ENCODE results near the gene TEX38.
"Not testable (repeated sequence)": the region's sequence is repeated elsewhere in the genome, so short reads cannot be mapped to it uniquely, and the experiment has no call there.

Gene TEX38
- long read RNA-seq, donor 1: 0 reads
- long read RNA-seq, donor 2: 0 reads
- long read RNA-seq, donor 3: 0 reads
- long read RNA-seq, donor 4: 0 reads
- long read RNA-seq, donor 5: 0 reads
- long read RNA-seq, donor 6: 0 reads
- long read RNA-seq, donor 7: 0 reads
- long read RNA-seq, donor 8: 0 reads

- no peak for DNase-seq
These were observed at the start of gene TEX38 for GRCh38 chr1:46671554-46671953. Gene TEX38 (plus strand): TSS chr1:46671854. CDS start chr1:46671935, 81 bp downstream.

GRCh38 chr1:46621930-46622329 lies 49.7 kb upstream of the TEX38 start:
- DNase-seq: no peak

DNA sequence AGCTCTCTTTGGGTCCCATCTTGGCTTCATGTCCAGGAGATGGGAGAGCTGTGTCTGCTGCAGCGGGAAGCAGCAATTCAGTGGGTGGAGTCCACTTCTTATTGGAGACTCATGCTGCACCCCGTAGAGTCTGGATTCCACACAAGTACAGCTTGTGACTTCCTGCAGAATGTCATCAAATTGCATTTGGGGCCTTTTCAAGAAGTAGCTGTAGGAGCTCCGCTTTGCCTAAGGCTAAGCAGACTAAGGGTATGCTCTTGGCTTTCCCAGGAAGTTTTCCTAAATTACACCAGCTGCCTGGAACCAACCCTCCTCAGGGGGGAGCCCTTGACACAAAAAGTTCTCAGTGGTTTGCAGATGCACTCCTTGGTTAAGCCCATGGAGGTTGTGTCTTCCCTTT lies 49.3 kb upstream of the TEX38 start:
- no peak for DNase-seq

- no peak for DNase-seq
These were observed 47.7 kb upstream of the TEX38 start for GRCh38 chr1:46623743-46624644.

- DNase-seq: no peak
These were observed 40.9 kb upstream of the TEX38 start for GRCh38 chr1:46630719-46631118.

DNA sequence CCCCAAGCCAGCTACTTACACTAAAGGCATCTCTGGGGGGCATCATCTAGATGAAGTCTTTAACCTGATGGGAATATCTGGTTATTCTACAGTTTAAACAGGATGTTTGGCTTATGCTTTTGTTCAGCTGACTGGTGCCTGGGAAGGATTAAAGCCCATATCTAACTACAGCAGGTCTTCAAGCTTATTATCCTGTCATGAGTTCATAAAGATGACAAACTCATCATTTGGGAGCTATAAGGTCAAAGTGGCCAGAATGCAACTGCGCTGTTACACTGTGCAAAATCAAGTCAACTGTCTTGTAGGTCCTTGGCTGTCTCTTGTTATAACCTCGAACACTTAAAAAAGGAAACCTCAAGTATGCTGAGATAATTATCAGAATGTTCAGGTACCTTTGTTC lies 36.4 kb upstream of the TEX38 start:
- DNase-seq: no peak

DNA sequence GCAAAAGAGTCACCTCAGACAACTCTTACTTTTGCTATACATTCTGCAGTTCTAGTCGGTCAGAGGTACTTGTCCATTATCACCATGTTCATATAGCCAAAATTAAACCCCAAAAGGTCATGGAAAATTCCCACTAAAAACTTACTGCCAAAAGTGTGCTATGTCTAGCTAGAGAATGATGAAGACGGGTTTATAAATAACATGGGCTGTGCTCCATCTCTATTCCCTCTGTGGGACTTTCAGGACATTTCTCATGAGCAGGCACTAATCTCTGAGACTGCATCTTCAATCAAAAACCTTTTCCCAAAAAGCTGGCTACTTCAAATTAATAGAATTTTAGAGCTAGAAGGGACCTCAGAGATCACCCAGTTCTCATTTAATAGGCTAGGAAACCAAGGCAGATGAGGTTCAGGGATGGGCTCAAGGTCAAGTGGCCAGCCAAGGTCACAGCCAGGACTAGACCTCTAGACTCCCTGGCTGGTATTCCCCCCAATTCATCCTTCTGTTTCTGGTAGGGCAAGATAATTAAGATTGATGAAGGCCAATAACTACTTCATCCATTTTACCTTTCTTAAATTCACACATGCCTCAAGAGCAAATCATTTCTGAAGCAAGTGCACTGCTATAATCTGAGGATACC lies 34.1 kb upstream of the TEX38 start:
- no peak for DNase-seq

- no peak for DNase-seq
These were observed 32.7 kb upstream of the TEX38 start for GRCh38 chr1:46638921-46639320.

DNA sequence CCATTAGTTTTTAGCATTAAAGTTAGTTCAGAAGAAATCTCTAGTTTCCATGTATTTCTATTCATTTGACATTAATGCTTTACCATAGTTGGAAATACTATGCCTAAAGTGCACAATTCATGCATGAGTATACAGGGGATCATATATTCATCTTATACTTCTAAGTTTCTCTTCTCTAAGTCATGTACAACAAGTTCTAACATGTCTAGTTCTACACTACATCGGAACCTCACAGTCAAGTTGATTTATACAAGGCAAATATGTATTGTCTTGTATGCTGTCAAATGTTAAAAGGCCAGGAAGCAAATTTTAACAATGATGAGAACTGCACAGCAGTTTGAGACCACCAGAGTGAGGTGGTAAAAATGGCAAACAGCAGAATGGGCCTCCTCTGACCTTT lies 32.1 kb upstream of the TEX38 start:
- no peak for DNase-seq

DNA sequence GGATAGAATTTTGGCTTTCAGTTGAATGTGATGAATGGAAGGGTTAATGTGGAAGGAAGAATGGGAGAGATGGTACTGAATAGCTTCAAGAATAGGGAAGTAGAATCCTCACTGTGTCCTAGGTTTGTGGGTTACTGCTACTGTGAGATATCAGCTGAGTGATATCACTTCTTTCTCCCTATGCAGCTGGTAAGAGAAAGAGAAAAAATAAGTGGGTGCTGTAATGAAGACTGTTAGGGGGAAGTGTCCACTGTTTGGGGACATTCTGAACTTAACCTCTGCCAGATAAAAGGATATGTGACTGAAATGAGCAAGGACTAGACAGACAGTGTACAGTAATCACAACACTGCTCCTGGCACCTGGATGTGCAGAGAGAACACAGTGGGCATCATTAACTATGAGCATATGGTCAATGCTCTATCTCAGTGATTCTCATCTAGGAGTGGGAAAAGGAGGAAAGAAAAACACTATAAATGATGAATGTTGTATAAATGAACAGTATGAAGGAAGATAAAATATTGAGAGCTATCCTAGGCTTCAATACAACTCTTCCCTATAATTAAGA lies 29.5 kb upstream of the TEX38 start:
- DNase-seq: no peak

DNA sequence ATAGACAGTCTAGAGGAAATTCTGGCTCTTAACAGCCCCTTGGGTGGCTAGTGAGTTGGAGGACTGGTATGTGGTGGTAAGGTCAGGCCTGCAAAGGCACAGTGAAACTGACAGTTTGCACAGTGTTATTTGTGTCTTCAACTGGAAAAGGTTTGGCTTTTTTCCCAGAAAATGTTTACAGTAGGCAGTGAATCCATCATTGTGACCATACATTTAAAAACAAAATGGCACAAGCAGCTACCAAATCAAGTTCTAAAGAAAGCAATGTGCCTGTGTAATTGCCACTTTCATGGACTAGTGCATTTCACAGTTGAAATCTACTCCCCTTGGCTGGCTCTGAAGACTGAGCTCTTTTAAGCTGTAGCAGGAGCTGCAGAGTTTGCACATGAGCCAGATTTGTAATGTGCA lies 28.3 kb upstream of the TEX38 start:
- DNase-seq: no peak

DNA sequence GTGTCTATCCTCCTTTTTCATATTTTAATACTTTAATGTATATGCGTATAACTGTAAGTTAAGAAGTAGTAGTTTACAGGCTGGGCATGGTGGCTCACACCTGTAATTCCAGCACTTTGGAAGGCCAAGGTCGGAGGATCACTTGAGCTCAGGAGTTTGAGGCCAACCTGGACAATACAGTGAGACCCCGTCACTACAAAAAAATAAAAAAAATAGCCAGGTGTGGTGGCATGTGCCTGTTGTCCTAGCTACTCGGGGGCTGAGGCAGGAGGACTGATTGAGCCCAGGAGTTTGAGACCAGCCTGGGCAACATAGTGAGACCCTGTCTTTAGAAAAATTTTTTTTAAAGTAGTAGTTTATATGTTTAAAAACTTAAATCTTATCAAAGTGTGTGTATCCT lies 25.8 kb upstream of the TEX38 start:
- no peak for DNase-seq

- no peak for DNase-seq
These were observed 25.3 kb upstream of the TEX38 start for GRCh38 chr1:46646331-46646730.

- no peak for DNase-seq
These were observed 24.8 kb upstream of the TEX38 start for GRCh38 chr1:46646844-46647243.

DNA sequence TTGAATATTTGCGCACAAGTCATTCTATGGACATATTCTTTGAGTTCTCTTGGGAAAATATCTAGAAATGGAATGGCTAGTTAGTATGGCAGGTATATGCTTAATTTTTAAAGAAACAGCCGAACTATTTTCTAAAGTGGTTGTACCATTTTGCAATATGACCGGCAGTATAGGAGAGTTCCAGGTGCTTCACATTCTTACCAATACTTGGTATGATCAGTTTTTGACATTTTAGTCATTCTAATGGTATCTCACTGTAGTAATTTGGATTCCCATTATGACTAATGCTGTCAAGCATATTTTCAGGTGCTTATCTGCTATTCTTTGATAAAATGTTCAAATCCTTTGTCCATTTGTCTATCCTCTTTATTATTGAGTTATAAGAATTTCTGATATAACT lies 24.0 kb upstream of the TEX38 start:
- no peak for DNase-seq

DNA sequence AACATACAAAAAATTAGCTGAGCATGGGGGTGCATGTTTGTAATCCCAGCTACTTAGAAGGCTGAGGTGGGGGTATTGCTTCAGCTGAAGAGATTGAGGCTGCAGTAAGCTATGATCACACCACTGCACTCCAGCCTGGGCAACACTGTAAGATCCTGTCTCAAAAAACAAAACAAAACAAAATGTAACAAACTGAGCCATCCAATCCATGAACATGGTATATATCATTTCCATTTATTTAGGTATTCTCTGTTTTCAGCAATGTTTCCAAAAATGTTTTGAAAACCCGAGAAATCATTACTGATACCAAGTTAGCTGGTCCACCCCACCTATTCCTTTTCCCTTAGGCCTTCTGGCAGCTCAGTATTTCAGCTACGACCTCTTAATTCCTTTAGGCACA lies 21.9 kb upstream of the TEX38 start:
- DNase-seq: no peak

DNA sequence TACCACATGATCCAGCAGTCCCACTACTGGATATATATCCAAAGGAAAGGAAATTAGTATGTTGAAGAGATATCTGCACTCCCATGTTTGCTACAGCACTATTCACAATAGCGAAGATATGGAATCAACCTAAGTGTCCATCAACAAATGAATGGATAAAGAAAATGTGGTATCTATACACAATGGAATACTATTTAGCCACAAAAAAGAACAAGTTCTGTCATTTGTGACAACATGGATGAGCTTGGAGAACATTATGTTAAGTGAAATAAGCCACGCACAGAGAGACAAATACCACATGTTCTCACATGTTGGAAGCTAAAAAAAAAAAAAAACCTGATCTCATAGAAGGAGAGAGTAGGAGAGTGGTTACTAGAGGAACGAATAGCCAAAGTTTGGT lies 21.2 kb upstream of the TEX38 start:
- no peak for DNase-seq

- DNase-seq: not testable (repeated sequence)
These were observed 20.5 kb upstream of the TEX38 start for GRCh38 chr1:46651152-46651551.

DNA sequence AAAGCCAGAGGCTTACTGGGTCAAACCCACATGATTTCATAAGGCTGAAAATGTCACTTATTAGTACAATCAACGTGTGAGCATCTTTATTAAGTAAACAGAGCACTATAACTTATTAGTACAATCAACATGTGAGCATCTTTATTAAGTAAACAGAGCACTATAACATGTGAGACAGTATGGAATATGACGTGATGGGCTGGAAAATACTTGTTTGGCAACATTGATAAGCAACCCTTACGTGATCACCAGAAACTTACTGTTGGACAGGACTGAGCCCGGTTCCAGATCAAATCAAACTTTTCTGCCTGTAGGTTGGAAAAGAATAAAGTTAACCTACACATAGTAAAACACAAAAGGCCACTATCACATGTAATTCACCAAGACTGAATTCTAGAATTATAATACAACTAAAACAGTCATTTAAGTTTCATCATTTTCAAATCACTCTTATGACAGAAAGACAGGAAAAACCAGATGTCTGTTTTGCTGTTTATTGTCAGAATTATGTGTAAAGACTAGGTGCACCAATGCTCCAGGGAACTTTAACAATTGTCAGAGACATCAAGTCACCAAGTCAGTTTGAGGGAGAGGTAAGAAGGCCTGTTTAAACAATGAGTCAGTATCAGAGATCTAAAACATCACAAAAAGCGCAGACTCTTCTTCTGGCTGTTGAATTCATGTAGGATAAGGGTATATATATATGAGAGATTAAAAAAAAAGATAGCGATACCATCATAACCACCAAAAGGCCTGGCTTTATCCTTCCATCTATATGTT lies 19.1 kb upstream of the TEX38 start:
- no peak for DNase-seq

DNA sequence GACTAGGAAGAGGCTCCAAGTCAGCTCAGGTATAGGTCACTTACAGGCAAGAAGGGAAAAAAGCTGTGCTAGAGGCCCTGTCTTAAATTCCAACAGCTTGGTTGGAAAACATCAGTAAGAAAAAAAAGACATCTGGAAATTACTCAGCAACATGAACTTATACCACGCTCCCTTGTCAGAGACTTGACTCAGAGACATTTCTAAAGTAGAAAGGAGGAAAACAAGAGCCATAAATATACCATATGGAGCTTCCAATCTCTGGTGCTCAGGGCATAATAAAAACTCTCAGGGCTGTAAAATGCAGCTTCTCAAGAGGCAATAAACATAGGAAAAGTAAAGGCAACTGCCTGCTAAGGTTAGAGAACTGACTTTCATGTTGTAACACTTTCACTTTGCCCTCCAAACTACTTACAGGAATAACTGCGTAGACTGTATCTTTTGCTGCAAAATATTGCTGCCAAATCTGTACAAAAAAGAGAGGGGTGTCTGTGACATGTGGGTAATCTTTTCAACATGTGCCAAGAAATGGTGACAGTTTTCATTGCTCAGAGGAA lies 18.2 kb upstream of the TEX38 start:
- no peak for DNase-seq

- no peak for DNase-seq
These were observed 17.6 kb upstream of the TEX38 start for GRCh38 chr1:46654012-46654411.

DNA sequence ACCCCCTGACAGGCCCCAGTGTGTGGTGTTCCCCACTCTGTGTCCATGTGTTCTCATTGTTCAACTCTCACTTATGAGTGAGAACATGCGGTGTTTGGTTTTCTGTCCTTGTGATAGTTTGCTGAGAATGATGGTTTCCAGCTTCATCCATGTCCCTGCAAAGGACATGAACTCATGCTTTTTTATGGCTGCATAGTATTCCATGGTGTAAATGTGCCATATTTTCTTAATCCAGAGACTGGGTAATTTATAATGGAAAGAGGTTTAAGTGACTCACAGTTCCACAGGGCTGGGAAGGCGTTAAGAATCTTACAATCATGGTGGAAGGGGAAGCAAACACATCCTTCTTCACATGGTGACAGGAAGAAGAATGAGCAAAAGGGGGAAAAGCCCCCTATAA lies 17.0 kb upstream of the TEX38 start:
- not testable (repeated sequence) for DNase-seq
